Motor neuron (in vitro differentiated cells): ENCODE measurements around the gene VSIR. TPM values are rescaled to one million over a fixed set of nuclear protein-coding genes. Genes with fewer than 3 reads are reported as not detected.

Experiments used
- ATAC-seq, 8 experiments: fragments of 200-7000 bp; cut with Tn5 transposase; replicated peaks in 6 of 8; 2 replicates each; pipeline ENCODE4 v1.8.0; 2021; ENCODE audit warnings: mild to moderate bottlenecking in 8 of 8, moderate library complexity in 8 of 8
- H3K27ac ChIP-seq, 2 donors: fragments of 250-450 bp; sonication (Bioruptor Pico); 2 replicates each; pipeline ENCODE4 v1.9.0; 2021; ENCODE audit warnings: antibody characterized with exemption in 2 of 2, mild to moderate bottlenecking in 2 of 2, moderate library complexity in 1 of 2
- H3K4me1 ChIP-seq, 2 donors: fragments of 250-450 bp; sonication (Bioruptor Pico); replicated peaks in 1 of 2; 2 replicates each; pipeline ENCODE4 v1.6.1; 2021; ENCODE audit warnings: antibody characterized with exemption in 2 of 2, mild to moderate bottlenecking in 2 of 2, moderate library complexity in 1 of 2
- H3K4me3 ChIP-seq, 5 donors: fragments of 250-450 bp; sonication (Bioruptor Pico); 2 replicates each; pipeline ENCODE4 v1.9.0; 2021; ENCODE audit warnings: antibody characterized with exemption in 5 of 5, mild to moderate bottlenecking in 5 of 5, moderate library complexity in 4 of 5
- WGBS, 10 experiments: fragments of 450-650 bp; shearing (Covaris generic); methylation state at CpG; one replicate each; pipeline ENCODE4 v1.0.0; 2022; 5-methylcytosine and 5-hydroxymethylcytosine counted together
- in situ Hi-C, 9 experiments: fragments of 400-800 bp; cut with MboI; loops; one replicate each; pipeline ENCODE4 v1.15.0; 2021; ENCODE audit warnings: low sequenced_read_pairs in 9 of 9, low pct_unique_long_range_greater_than_20kb in 2 of 9; ENCODE audit not compliant: unreplicated experiment in 9 of 9
- total RNA-seq, 8 experiments: library from RNA; unstranded; fragments of 300-600 nt; gene quantifications; 2 replicates each; pipeline versions ENCODE4 v1.2.3 to v1.2.4, GENCODE V29; 2022

VSIR gene
- total RNA-seq, 8 experiments from 2014 or later: 0.05 to 35.2 (median 2.2) TPM

DNA sequence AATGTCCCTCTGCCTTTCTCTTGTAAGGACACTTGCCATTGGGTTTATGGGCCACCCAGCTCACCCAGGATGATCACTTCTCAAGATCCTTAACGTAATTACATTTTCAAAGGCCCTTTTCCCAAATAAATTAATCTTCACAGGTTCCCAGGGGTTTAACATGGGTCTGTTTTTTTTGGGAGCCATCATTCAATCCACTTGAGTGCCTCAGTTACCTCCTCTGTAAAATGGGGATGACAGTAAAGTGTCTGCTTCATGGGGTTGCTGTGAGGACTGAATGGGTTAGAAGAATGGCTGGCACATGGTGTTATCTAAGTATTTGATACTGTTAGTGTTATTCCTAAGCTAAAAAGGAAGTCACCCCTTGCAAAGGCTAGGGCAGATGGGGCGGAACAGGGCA, 61.1 kb downstream of the VSIR start:
- WGBS, 10 experiments: 50 to 100% (median 95%) methylated on average over 1 to 2 of the region's 2 CpGs; no CpG with 5 or more reads in 6 of the 10 experiments
- in situ Hi-C loops: loop anchor here in 7 of 9 experiments (25.0 kb wide), 2 partner anchors 325 to 400 kb away; partner anchors contain the start of genes CDH23 (in 5 of the 7) and SLC29A3 (in 4 of the 7)
- Histone ChIP-seq H3K27ac (no peak overlapping the region), H3K4me1 (peaks cover 9 to 15% of the 10 kb centered on the region in 2 donors), H3K4me3 (no peak overlapping the region)
- no peak for ATAC-seq

DNA sequence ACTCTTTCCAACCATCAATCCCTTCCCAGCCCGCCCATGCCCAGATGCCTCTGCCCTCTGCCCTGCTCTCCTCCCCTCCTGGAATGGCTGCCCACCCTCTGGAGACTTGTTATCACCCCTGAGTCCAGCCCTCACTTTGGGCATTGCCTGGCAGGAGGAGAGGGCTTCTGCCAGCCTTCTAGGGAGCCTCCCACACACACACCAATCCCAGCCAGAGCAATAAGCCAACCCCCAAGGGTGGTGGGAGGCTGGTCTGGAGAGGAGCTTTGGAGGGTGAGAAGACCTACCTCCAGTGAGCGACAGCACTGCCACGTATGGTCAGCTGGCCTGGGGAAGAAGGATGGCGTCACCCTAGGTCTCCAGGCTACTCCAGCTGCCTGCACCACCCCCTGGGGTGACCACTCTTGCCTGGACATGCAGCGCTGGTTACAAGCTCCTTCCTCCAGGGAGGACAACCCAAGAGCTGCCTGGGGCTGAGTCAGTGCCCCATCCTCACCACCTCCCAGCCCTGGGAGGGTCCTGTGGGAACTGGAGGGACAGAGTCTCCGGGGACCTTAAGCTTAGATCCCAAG, 62.2 kb downstream of the VSIR start:
- 71 to 80% (median 71%) methylated on average over 1 to 4 of the region's 6 CpGs; no CpG with 5 or more reads in 7 of the 10 experiments for WGBS, 10 experiments
- Histone ChIP-seq H3K4me3 (no peak overlapping the region), H3K4me1 (peaks cover 9 to 15% of the 10 kb centered on the region in 2 donors), H3K27ac (no peak overlapping the region)
- no peak for ATAC-seq
- in situ Hi-C loops: loop anchor here in 7 of 9 experiments (25.0 kb wide), 2 partner anchors 324 to 399 kb away; partner anchors contain the start of genes CDH23 (in 5 of the 7) and SLC29A3 (in 4 of the 7)

DNA sequence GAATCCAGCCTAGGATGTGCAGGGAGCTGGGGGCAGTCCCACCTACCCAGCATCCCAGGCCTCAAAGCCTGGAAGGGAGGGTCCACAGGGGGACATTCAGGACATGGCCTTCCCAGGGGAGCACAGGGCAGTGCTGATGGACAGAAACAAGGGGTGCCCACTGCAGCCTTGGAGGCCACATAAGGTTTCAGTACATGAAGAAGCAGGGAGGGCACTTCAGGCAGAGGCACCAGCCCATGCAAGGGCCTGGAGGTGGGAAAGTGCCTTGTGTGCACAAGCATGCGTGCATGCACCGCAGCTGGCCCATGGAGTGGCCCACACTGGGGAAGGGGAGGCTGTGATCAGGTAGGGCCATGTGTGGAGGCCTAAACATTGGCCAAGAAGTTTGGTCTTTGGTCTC, 62.8 kb downstream of the VSIR start:
- H3K4me1 ChIP-seq: peaks cover 9 to 15% of the 10 kb centered on the region in 2 donors
- 70 to 90% methylated on average over 2 of the region's 2 CpGs; no CpG with 5 or more reads in 8 of the 10 experiments for WGBS, 10 experiments
- no peak for ATAC-seq
- in situ Hi-C loops: loop anchor here in 7 of 9 experiments (25.0 kb wide), 2 partner anchors 323 to 398 kb away; partner anchors contain the start of genes CDH23 (in 5 of the 7) and SLC29A3 (in 4 of the 7)
- H3K27ac ChIP-seq: no peak overlapping the region
- H3K4me3 ChIP-seq: no peak overlapping the region

DNA sequence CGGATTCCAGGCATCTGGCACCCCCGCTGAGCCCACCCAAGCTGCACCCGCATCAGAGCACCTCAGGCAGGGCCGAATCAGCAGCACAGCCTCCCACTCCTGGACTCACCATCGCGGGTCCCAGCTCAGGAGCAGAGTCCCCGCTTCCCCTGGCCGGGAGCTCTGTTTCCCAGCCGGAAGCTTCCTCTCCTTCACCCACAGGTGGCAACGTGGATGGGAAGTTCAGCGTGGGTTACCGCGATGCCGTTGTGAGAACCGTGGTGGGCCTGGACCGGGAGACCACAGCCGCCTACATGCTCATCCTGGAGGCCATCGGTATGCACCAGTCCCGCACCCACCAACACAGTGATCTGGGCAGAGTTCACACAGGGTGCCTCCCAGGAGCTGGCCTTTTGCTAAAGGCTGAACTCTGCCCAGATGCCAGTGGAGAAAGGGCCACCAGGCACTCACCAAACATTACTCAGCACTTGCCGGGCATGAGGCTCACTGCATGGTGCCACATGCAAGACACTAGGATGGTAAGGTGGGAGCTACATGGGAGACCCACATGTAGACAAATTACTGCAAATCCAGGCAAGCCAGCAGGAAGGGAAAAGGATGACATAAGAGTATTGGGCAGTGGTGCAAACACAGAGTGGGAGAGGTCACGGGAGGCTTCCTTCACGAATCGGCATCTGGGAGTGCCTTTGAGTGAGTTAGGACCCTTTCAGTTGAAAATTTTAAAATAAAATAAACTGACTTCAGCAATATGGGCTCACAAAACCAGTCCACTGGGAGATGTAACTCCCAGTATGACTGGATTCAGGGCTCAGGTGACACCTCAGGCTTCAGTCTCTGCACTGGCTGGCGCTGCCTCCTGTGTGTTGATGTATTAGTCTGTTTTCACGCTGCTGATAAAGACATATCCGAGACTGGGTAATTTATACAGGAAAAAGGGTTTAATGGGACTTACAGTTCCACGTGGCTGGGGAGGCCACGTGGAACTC, 64.1 kb downstream of the VSIR start:
- H3K27ac ChIP-seq: no peak overlapping the region
- no peak overlapping the region for H3K4me3 ChIP-seq
- in situ Hi-C loops: loop anchor here in 8 of 9 experiments (10.0 to 25.0 kb wide), 5 partner anchors 322 to 404 kb away; partner anchors contain the start of genes CDH23 (in 5 of the 8) and SLC29A3 (in 5 of the 8)
- peaks cover 9 to 14% of the 10 kb centered on the region in 2 donors for H3K4me1 ChIP-seq
- ATAC-seq: peak in 1 of 8 experiments; percentile 25
- WGBS, 10 experiments: 25 to 92% (median 79%) methylated on average over 2 to 14 of the region's 28 CpGs; no CpG with 5 or more reads in 2 of the 10 experiments

DNA sequence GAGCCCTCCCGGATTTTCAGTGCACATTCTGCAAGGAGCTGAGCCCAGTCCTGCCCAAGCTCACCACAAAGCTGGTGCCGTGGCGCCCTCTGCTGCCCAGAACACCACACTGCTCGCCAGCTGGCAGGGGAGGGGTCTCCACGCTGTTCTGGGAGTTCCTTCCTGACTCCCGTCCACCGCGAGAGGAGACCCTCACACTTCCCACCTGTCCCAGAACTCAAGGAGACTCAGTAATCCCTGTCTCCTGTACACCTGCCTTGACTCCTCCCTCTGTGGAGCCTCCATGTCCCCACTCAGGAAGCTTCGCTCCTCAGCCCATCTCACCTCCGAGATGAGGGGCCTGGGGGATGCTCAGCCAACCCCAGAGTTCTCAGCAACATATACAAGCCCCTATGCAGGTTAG, 65.0 kb downstream of the VSIR start:
- no peak overlapping the region for H3K27ac ChIP-seq
- ATAC-seq: peak; percentile 21 to 90 (median 84)
- peaks cover 2 to 5% of the 10 kb centered on the region in 2 donors for H3K4me1 ChIP-seq
- in situ Hi-C loops: loop anchor here in 8 of 9 experiments (10.0 to 25.0 kb wide), 5 partner anchors 321 to 404 kb away; partner anchors contain the start of genes CDH23 (in 5 of the 8) and SLC29A3 (in 5 of the 8)
- WGBS, 10 experiments: 0 to 3% methylated on average over 2 to 5 of the region's 10 CpGs; no CpG with 5 or more reads in 8 of the 10 experiments
- H3K4me3 ChIP-seq: no peak overlapping the region

DNA sequence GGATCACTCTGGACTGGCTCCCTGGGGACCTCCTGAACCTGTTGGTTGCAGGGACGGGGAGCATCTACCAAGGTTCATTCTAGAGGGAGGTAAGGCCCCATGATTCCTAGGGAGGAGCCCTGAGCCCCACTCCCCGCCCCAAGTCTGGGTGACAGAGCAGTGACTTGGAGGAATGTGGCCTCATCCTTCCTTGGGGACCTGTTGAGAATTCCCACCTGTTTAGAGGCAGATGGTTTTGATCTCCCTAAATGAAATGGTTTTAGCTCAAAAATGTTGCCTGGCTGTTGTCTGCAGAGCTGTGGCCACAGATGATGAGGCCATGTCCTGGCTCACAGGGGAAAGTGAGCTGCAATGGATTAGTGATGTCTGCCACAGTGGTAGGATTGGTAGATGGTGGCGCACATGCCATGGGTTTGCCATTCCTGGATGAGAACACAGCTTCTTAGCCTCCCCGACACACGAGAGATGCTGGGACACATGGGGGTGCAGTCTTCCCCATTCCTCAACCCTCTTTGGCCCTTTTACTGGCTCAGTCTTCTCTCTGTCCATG, 66.0 kb downstream of the VSIR start:
- no peak for ATAC-seq
- in situ Hi-C loops: loop anchor here in 8 of 9 experiments (10.0 to 25.0 kb wide), 5 partner anchors 320 to 403 kb away; partner anchors contain the start of genes CDH23 (in 5 of the 8) and SLC29A3 (in 5 of the 8)
- Histone ChIP-seq H3K27ac (no peak overlapping the region), H3K4me1 (no peaks in the 10 kb centered on the region), H3K4me3 (no peak overlapping the region)
- 27 to 100% (median 82%) methylated on average over 1 to 3 of the region's 5 CpGs; no CpG with 5 or more reads in 2 of the 10 experiments for WGBS, 10 experiments

DNA sequence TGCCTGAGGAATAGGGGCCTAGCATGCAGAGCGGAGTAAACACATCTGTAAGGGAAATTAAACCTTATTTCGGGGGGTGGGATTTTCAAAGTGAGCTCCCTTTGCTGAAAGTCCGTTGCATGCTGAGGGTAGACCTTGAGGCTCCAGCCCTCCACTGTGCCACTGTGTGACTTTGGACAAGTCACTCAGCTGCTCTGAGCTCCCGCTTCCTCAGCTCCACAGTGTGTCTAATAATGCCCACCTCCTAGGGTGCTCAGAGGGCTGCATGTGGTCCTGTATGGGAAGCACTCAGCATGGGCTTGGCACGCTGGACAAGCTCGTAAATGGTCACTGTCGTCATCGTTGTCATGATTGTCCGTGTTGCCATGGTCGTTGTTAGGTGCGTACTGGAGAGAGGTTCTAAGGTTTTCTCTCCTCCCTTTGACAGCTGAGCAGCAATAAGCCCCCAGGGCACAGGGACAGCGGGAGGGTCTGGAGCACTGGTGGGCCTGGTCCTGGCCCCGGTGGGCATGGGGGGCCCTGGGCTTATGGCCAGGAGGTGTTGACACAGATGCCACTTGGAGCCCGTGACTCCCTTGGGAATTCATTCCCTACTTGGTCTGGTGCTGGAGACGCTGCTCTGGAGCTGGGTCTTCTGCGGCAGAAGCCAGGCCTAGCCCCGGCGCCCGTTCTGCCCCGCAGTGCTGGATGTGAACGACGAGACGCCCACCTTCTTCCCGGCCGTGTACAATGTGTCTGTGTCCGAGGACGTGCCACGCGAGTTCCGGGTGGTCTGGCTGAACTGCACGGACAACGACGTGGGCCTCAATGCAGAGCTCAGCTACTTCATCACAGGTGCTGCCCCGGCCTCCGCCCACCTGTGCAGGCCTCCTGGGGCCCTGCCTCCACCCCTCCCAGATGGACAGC, 66.9 kb downstream of the VSIR start:
- in situ Hi-C loops: loop anchor here in 8 of 9 experiments (10.0 to 25.0 kb wide), 5 partner anchors 319 to 402 kb away; partner anchors contain the start of genes CDH23 (in 5 of the 8) and SLC29A3 (in 5 of the 8)
- 27 to 90% (median 80%) methylated on average over 1 to 14 of the region's 35 CpGs; no CpG with 5 or more reads in 4 of the 10 experiments for WGBS, 10 experiments
- H3K4me3 ChIP-seq: no peak overlapping the region
- peak in 1 of 8 experiments; percentile 31 for ATAC-seq
- H3K4me1 ChIP-seq: no peaks in the 10 kb centered on the region
- H3K27ac ChIP-seq: no peak overlapping the region

DNA sequence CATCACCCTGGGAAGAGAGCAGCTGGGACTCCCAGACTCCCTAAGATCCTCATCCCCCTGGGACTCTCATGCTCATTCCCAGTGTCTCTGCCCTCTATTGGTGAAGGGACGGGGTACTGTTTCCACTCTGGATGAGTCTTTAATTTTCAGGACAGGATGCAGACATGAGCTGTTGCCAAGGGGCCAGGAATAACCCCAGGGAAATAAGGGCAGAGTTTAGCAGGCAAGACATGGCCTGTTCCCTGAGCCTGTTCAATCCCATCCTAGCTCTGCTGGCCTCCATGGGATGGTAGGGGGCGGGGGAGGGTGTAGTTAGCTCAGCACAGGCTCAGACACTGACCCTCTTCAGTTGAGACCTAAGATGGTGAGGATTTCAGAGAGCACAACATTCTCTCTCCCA, 67.7 kb downstream of the VSIR start:
- 71 to 100% methylated on average over 1 of the region's 2 CpGs; no CpG with 5 or more reads in 8 of the 10 experiments for WGBS, 10 experiments
- in situ Hi-C loops: loop anchor here in 8 of 9 experiments (10.0 to 25.0 kb wide), 5 partner anchors 318 to 401 kb away; partner anchors contain the start of genes CDH23 (in 5 of the 8) and SLC29A3 (in 5 of the 8)
- H3K27ac ChIP-seq: no peak overlapping the region
- H3K4me3 ChIP-seq: no peak overlapping the region
- no peak for ATAC-seq
- peaks cover 0 to 4% of the 10 kb centered on the region in 2 donors for H3K4me1 ChIP-seq

DNA sequence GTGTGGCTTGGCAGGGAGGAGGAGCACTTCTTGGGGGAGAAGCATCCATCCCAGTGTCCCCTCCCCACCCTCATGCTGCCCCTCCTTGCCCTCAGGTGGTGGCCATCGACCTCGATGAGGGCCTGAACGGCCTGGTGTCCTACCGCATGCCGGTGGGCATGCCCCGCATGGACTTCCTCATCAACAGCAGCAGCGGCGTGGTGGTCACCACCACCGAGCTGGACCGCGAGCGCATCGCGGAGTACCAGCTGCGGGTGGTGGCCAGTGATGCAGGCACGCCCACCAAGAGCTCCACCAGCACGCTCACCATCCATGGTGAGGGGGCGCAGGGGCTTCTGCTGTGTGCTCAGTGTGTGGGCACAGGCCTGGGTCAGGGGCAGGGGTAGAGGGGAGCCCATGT, 68.5 kb downstream of the VSIR start:
- no peak for ATAC-seq
- Histone ChIP-seq H3K4me3 (no peak overlapping the region), H3K4me1 (peaks cover 0 to 7% of the 10 kb centered on the region in 2 donors), H3K27ac (no peak overlapping the region)
- 80 to 90% methylated on average over 2 to 4 of the region's 18 CpGs; no CpG with 5 or more reads in 8 of the 10 experiments for WGBS, 10 experiments
- in situ Hi-C loops: loop anchor here in 8 of 9 experiments (10.0 to 25.0 kb wide), 5 partner anchors 318 to 400 kb away; partner anchors contain the start of genes CDH23 (in 5 of the 8) and SLC29A3 (in 5 of the 8)

DNA sequence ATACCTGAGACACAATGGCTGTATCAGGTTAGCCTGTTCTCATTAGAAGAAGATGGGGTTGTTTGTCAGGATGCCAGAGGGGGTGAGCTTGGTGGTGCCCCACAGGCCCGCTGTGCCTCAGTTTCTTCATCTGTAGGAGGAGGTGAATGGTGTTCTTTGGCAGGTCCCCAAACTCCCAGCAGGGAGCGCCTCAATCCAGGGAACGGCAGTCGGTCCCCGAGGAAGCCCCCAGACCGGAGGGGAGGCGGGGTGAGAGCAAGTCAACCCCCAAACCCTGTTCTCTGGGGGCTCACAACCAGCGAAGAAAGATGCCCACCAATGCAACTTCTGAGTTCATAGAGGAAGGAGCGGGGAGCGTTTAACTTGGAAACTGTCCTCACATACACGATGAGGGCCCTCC, 69.7 kb downstream of the VSIR start:
- no peak for ATAC-seq
- in situ Hi-C loops: loop anchor here in 8 of 9 experiments (10.0 to 25.0 kb wide), 5 partner anchors 316 to 399 kb away; partner anchors contain the start of genes CDH23 (in 5 of the 8) and SLC29A3 (in 5 of the 8)

More for the DNA sequence above, 69.7 kb downstream of the VSIR start:
- 64 to 100% (median 80%) methylated on average over 3 to 8 of the region's 11 CpGs; no CpG with 5 or more reads in 5 of the 10 experiments for WGBS, 10 experiments
- H3K4me3 ChIP-seq: no peak overlapping the region
- H3K4me1 ChIP-seq: peaks cover 0 to 11% of the 10 kb centered on the region in 2 donors
- H3K27ac ChIP-seq: no peak overlapping the region
